ENCODE data around the gene C19orf25.

Gene C19orf25

DNA sequence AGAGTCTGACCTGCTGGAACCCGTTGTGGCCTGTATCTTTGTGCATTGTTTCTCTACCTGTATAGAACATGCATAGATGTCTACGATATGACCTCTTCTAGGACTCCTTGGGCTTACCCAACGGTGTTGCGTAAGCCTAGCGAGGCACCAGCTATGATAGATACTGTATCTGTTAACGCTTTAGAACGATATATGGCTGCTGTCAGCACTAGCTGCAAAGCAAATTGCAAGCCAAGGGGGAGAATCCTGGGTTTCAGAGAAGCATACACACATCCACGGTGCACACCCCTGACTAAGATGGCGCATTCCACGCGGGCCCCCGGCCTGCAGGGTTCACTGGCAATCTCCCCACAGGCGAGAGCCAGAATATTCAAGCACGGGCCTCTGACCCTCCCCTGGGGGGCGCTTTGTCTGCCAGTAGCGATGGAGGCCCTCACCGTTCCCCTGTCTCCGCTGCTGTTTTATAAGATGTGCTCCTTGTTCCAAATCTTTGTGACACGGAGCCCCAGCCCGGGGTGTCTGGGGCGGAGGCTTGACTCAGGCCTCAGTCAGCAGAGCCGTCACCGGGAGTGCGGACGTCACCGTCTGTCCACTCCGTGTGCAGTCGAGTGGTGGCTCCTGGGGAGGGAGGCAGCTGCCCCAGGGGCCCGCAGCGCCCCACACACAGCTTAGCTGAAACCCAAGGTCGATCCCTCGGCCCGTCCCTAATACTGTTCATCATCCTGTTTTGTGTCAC, 53.7 kb downstream of the C19orf25 start:
- H3K27me3 ChIP-seq (replicated peaks in 2 of 5; ENCODE audit: control insufficient read depth in 4 of 5, insufficient read depth in 5 of 5, low read length in 4 of 5): no peaks in the 10 kb centered on the region
- CTCF ChIA-PET: no interaction called here
- no peak overlapping the region for H3K4me3 ChIP-seq (ENCODE audit: control insufficient read depth in 1 of 7, extremely low read depth in 1 of 7, insufficient read depth in 4 of 7, low read depth in 2 of 7, low read length in 6 of 7)
- H3K36me3 ChIP-seq (ENCODE audit: control insufficient read depth in 4 of 4, insufficient read depth in 4 of 4, low read length in 3 of 4): peaks cover 22 to 98% (median 82%) of the 10 kb centered on the region in 4 experiments
- WGBS (ENCODE audit: insufficient coverage): 95% methylated on average over 33 of the region's 33 CpGs
- POLR2A ChIA-PET: interaction anchor here (0.5 kb wide), 1 partner anchor 11 kb away, joined by 4 read pairs; no protein-coding TSS in a partner anchor
- no peaks in the 10 kb centered on the region for H3K9me3 ChIP-seq (ENCODE audit: control extremely low read depth in 1 of 5, control insufficient read depth in 4 of 5, insufficient read depth in 2 of 5, low read depth in 1 of 5, low read length in 4 of 5)
- H3K27ac ChIP-seq (ENCODE audit: insufficient read depth in 1 of 2, low read depth in 1 of 2, low read length in 2 of 2, poor library complexity in 1 of 2, severe bottlenecking in 2 of 2): no peak overlapping the region
- no peaks in the 10 kb centered on the region for H3K4me1 ChIP-seq (ENCODE audit: control extremely low read depth in 1 of 4, control insufficient read depth in 4 of 4, insufficient read depth in 4 of 4, low read length in 3 of 4)
- DNase-seq: no peak

DNA sequence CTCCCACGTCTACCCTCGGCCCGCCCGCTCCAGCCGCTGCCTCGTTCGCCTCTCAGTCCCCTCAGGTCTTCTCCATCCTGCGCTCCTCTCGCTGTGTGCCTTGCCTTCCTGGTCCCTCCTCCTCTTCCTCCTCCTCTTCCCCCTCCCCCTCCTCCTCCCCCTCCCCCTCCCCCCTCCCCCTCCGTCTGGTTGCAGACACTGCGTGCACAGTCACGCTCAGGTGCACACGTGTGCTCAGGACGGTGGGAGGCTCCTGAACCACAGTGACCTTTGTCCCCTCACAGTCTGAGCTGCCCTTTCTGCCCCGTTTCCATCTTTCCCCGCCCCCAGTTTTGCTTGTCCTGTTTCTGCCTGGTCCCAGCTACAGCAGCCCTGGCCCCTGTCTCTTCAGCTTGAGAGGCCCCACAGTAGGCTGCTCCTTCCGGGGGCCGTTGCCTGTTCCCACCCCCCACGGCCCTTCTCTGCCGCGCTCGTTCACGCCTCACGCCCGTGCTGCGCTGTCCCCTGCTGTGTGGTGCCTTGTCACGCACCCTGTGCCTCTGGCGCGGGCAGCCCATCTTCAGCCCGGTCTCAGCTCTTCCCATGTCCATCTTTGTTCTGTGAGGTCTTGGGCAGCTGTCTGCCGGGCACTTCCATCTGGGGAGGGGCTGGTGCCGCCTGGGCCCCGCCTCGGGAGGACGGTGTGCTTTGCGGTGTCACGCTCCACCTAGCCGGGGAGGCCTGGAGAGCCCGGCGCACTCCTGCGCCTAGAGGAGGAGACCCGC, 54.6 kb downstream of the C19orf25 start:
- DNase-seq: no peak
- Histone ChIP-seq H3K4me3 (ENCODE audit: control insufficient read depth in 1 of 7, extremely low read depth in 1 of 7, insufficient read depth in 4 of 7, low read depth in 2 of 7, low read length in 6 of 7) (no peak overlapping the region), H3K27me3 (replicated peaks in 2 of 5; ENCODE audit: control insufficient read depth in 4 of 5, insufficient read depth in 5 of 5, low read length in 4 of 5) (no peaks in the 10 kb centered on the region), H3K36me3 (ENCODE audit: control insufficient read depth in 4 of 4, insufficient read depth in 4 of 4, low read length in 3 of 4) (peaks cover 22 to 97% (median 78%) of the 10 kb centered on the region in 4 experiments), H3K4me1 (ENCODE audit: control extremely low read depth in 1 of 4, control insufficient read depth in 4 of 4, insufficient read depth in 4 of 4, low read length in 3 of 4) (no peaks in the 10 kb centered on the region), H3K9me3 (ENCODE audit: control extremely low read depth in 1 of 5, control insufficient read depth in 4 of 5, insufficient read depth in 2 of 5, low read depth in 1 of 5, low read length in 4 of 5) (no peaks in the 10 kb centered on the region), H3K27ac (ENCODE audit: insufficient read depth in 1 of 2, low read depth in 1 of 2, low read length in 2 of 2, poor library complexity in 1 of 2, severe bottlenecking in 2 of 2) (no peak overlapping the region)
- POLR2A ChIA-PET: no interaction called here
- CTCF ChIA-PET: interaction anchor here (1.1 kb wide), 1 partner anchor 12 kb away, joined by 3 read pairs; no protein-coding TSS in a partner anchor
- 95% methylated on average over 29 of the region's 42 CpGs for WGBS (ENCODE audit: insufficient coverage)

DNA sequence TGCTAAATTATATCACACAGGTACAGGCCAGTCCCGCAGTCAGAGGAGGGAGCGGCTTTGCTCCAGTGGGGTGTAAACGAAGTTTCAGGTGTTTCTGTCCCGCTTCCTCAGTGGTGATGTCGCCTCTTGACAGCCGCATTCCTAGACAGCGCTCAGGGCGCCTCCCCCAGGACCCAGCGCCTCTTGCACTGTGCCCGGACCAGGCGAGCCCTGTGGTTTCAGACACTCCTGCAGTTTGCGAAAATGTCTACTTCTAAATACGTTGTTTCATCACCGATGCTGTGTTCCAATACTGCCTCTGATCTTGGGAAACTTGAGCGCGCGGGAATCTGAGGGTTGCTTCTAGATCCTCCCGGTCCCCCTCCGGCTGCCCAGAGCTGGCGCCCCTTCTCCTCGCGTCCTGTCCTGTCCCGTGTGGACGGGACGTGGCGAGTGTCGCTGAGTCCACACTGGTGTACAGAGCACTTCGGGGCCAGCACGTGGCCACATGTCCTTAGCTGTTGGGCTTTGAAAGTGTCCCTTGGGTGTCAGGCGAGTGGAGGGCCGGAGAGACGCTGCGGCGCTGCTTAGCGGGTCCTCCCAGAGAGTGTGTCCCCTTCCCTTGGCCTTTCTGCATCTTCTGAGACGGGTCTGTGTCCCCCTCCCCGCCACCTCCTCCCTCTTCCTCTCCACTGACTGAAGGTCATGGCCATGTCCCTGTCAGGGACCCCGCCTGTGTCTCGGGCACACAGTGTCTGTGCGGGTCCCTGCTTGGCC, 55.4 kb downstream of the C19orf25 start:
- H3K36me3 ChIP-seq (ENCODE audit: control insufficient read depth in 4 of 4, insufficient read depth in 4 of 4, low read length in 3 of 4): peaks cover 22 to 97% (median 81%) of the 10 kb centered on the region in 4 experiments
- H3K4me3 ChIP-seq (ENCODE audit: control insufficient read depth in 1 of 7, extremely low read depth in 1 of 7, insufficient read depth in 4 of 7, low read depth in 2 of 7, low read length in 6 of 7): no peak overlapping the region
- ChIA-PET CTCF (interaction anchor here (1.1 kb wide), 1 partner anchor 13 kb away, joined by 3 read pairs; no protein-coding TSS in a partner anchor), POLR2A (no interaction called here)
- no peak overlapping the region for H3K27ac ChIP-seq (ENCODE audit: insufficient read depth in 1 of 2, low read depth in 1 of 2, low read length in 2 of 2, poor library complexity in 1 of 2, severe bottlenecking in 2 of 2)
- no peaks in the 10 kb centered on the region for H3K27me3 ChIP-seq (replicated peaks in 2 of 5; ENCODE audit: control insufficient read depth in 4 of 5, insufficient read depth in 5 of 5, low read length in 4 of 5)
- WGBS (ENCODE audit: insufficient coverage): 96% methylated on average over 38 of the region's 40 CpGs
- no peak for DNase-seq
- H3K9me3 ChIP-seq (ENCODE audit: control extremely low read depth in 1 of 5, control insufficient read depth in 4 of 5, insufficient read depth in 2 of 5, low read depth in 1 of 5, low read length in 4 of 5): no peaks in the 10 kb centered on the region
- H3K4me1 ChIP-seq (ENCODE audit: control extremely low read depth in 1 of 4, control insufficient read depth in 4 of 4, insufficient read depth in 4 of 4, low read length in 3 of 4): no peaks in the 10 kb centered on the region
